ENCODE data around the gene NACC2.

NACC2 gene

DNA sequence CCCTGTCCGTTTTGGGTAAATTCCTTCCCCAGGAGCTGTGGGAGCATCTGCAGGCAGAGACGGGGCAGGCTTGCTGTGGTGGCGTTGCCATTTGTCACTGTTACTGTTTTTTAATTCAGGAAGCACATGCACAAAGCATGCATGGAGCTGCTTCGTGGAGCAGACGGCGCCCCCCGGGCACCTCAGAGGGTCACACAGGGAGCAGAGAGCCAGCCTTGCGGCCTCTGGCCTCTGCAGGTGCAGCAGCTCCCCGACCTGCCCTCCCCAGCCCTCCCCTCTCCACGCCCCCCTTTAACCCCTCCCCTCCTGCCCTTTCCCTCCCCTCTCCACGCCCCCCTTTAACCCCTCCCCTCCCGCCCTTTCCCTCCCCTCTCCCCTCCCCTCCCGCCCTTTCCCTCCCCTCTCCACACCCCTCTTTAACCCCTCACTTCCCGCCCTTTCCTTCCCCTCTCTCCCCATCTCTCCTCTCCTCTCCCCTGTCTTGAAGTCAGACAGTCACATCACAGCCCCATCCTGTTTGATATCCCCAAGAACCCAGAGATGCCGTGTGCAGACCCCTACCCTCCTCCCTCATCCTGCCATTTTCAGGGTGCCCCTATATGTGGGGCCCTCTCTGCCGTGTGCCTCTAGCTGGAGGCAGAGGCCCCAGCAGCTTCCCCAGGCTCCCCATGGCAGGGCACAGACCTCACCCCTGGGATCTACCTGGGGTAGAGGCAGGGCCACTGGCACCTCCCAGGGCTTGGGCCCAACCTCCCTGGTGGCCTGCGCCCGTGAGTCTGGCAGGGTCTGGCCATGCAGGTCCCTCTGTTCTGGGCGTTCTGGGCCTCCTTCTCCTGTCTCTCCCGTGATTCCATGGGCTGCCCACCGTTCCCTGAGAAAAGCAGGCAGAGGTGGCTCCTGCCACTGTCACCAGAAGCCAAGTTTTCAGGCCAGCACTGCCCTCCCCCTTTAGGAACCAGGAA is 104.3 kb downstream of the NACC2 start:
- no peak for DNase-seq

DNA sequence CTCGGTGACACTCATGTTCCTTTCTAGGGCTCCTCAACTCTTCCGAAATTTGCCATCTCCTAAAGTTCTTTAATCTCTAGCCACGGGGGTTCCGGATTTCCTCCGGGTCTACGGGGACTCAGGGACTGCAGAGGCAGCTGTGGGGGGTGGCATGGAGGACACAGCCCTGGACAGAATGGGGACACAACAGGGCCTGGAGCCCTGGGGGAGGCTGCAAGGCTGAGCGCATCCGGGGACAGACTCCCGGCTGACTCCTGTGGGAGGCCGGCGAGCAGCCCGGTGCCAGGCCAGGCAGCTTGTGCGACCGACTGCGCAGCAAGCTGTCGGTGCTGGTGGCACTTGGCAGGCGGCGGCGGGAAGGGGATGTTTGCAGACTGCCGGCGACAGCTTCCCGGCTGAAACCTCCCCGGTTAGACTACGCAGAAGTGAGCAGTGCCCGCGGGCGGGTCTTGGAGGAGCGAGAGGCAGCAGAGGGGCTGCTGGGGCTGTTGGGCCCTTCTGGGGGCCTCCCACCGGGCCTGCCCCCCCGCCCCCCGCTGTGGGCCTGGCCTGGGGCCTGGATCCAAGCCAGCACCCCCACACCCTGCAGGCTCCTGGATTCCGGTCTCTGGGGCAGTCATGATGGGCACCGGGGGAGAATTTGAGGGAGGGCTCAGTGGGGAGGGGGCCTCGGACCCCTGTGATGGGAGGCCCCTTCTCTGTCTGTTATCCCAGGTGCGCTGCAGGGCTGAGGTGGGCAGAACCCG is 105.2 kb downstream of the NACC2 start:
- peak; percentile 73 for DNase-seq

DNA sequence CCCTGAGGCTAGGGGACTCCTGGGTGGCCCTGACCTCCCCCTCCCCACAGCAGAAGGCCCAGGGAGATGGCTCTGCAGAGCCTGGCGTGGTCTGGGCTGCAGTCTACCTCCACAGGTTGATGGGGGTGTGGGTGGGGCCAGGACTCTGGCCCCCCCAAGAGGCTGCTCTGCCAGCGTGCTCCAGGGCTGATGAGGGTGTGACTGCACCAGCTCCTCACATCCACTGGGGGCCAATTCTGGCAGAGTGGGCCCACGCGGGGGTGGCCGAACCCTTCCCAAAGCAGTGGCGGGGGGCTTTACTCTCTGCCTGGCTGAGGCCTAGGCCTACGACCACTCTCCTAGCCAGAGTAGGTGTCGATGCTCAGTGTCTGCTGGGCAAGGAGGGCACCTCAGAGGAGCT is 105.9 kb downstream of the NACC2 start:
- no peak for DNase-seq

DNA sequence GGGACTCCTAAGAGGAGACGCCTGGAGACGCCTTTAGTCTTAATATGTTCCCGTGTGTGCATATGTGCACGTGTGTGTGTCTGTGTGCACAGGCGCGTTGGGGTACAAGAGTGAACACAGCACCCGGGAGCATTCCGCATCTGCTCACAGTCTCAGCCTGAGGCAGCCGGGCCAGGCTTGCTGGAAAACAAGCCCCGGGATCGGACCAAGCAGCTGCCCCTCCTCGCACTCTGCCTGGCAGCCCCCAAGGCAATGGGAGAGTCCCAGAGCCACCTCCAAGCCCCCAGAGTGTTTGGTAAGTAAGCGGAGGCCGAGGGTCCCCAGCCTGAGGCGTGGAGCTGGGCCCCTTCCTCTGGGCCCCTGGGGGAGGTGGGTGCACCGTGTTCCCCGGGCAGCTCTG is 106.6 kb downstream of the NACC2 start:
- peak; percentile 48 for DNase-seq

DNA sequence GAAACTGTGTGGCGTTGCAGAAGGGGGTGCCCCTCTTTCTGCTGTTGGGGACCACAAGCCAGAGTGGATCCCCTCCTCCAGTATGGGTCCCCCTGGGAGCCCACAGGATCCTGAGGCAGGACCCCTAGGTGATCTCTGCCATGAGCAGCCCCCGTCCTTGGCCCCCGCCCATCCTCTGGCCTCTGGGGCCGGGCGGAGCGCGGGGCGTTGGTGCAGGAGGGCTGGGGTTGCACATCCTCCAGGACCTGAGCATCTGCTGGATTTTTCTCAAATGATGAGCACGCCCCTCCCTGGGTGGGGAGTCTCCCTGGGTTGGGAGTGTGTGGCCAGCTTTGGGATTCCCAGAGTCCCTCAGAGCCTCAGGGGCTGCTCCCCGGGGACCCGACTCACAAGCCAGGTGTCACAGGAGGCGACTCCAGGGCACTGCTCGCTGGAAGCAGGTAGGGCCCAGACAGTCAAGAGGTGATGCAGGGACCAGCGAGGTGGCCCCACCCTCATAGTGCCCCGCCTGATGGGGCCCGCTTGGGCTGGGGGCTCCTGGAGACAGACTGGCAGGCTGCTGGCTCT is 107.2 kb downstream of the NACC2 start:
- no peak for DNase-seq

DNA sequence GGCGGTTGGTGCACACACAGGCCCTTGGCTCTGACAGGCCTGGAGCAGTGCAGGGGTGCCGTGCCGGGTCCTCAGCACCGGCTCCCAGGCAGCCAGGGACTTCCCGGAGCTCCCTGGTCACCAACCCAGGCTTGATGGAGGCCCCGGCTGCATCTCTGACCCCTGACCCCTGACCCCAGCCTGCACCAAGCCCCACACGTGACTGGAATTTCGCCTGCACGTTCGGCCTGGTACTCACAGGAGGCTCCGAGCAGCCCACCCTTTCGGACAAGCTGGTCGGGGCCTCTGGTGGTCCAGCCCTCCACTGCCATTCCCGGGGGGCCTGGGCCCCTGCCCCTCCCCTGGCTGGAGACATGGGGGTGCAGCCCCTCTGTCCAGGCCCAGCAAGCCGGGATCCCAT is 108.5 kb downstream of the NACC2 start:
- DNase-seq, result no peak

DNA sequence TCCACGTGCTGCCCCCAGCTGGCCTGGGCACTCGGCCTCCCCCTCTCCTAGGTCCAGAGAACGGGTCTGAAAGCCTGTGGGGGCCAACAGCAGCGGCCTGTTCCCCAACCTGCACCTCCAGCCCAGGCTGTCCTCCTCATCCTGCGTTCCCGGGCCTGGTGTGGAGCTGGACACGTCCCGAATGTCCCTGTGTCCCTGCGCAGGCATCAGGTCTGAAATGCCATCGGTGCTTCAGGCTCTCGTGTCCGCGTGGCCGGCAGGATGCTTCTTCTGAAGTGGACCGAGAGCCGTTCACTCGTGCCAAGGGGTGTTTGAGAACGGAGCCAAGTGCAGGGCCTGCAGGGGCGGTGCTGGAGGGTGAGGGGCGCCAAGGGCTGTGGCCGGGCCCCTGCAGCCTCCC is 109.2 kb downstream of the NACC2 start:
- no peak for DNase-seq

DNA sequence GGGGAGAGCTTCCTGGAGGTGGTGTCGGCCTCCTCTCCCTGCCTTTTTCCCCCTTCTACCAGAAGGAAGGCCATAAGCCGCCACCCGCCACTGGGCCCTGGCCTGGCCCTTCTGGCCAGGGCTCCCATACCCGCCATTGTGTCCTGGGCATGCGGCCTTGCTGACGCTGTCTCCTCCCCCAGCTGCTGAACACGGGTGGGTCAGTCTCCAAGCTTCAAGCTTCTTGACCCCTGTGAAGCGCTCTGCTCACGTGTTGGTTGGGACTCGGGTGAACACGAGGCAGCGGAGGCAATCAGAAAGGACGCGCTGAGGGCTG is 109.7 kb downstream of the NACC2 start:
- DNase-seq, result no peak

DNA sequence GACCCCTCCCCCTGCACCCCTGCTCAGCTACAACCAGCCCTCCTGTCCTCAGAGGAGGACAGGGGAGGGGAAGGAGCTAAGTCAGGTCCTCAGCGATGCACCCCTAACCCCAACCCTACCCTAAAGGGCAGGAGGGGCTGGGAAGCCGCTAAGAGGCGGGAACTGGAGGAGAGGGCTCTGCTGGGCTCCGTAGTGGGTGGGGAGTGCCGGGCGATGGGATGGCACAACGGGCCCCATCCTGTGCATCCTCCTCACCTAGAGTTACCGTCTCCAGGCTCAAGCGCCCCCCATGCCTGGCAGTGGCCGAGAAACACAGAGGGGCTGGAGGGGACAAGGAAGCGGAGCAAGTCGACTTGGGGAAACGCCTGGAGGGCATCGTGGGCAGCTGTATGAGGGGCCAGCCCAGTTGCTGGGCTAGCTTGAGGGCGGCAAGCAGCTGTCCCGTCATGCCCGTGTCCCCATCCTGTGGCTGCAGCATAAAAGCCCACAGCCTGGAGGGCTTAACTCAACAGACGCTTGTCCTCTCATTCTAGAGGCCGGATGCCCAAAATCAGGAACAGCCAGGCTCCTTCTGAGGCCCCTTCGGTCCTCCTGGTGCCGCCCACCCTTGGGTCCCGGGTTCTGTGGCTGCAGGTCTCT is 110.9 kb downstream of the NACC2 start:
- DNase-seq, result no peak

DNA sequence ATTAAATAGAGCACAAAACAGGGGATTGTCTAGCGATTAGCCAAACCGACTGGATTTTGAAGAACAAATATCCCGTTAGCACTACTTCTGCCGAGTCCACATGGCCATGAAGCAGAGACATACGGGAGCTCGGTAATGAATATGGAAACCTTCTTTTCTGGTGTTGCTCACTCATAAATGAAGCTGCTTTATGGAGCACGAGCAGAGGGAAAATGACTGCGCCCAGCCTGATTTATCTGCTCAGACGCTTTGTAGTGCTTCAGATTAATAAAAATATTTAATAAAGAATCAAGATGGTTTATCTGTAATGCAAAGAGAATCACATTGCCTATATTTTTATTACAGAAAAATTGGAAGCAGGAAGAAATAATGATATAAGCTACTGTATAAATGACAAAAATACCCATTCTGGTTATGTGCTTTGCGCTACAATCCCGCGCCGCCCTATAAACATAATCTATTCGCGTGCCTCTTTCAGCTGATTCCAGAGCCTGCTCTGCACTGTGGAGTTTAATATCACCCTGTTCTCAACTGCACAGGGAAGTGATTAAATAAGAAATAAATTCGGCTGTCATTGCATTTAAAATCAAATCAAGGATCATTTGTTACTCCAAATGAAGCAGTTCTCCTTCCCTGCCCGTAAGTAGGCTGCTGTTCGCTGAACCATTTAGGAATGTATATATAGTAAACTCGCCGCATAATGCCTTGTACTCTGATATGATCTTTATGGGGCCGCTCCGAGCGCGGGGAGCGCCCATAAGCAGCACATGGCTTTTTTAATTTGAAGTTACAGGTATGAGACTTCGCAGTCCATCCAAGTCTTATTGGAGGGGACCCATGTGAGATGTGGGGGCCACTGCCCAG is 111.6 kb downstream of the NACC2 start:
- no peak for DNase-seq

DNA sequence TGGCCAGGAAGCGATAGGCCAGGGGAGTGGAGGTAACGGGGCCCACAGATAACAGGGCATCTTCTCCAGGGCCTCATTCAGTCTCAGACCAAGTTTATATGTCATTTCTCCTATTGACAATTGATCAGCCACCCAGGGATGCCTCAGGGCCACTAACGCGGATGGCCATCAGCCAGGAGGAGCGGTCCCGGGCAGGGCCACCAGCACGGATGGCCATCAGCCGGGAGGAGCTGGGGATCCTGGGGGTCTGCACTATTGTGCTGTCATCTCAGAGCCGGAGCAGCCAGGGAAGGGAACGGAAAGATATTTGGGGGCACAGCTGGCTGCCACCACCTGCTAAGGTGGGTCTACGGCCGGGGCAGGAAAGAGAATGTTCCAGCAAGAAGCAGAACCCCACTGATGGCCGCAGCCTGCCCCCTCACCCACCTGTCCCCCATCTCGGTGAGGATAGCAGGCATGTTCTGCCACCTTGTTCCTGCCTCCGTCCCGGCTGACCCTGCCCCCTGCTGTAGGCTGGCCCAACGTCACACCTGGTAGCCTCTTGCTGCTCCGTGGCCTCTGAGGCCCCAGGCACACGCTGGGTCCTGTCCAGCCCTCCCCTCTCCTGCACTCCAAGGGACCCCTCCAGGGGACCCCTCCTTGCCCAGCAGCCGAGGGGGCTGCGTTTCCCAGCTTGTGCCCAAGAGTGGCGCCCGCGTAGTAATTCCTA is 112.4 kb downstream of the NACC2 start:
- DNase-seq, result no peak

DNA sequence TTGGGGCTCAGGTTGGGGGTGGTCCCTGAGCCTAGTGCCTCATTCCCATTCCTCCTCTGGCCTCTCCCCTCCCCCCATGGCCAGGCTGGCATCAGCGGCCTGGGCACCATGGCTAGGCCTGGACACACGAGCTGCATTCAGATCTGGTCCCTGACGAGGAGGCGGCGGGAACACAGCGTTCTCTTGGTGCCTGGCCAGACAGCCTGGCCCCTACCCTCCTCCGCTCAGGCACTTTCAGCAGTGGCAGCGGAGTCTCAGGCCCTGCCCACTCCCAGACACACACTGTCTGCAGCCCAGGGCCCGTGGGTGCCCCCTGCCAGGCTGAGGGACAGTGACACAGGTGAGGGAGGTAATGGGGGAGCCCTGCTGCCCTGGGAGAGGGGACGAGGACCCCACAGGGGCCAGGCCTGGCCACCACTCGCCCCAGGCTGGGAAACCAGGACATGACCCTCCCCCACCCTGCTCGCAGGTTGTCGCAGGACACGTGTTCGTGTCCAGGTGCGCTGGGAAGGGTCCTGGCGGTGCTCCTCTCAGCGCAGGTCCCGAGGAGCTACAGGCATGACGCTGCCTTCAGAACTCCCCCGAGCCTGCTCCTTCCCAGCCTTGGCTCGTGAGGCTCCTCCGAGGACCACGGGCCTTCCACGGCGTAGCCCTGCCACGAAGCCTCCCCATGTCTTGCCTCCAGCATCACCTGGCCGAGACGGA is 114.0 kb downstream of the NACC2 start:
- no peak for DNase-seq

DNA sequence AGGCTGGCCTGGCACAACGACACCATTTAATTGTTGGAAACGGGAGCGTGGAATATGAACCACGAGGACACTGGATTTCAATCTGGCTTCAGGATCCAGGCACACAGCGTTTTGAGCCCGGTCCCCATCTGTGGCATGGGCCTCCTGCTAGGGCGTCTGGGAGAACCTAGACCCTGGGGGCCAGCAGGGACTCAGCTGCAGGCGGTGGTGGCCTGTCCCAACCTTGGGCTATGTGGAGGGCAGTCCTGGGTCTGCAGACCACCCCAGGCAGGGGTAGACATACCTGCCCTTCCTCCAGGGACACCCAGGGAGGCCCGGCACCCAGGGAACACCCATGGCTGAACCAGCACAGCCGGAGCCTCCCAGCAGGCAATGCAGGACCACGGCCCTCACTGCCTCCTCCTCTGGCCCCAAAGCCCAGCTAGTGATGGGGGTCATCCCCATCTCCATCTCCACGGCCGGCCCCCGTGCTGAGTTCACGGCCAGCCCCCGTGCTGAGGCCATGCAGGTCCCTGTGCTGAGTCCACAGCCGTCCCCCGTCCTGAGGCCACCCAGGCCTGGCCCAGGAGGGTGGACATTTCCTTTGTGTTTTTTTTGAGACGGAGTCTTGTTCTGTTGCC is 115.4 kb downstream of the NACC2 start:
- no peak for DNase-seq

DNA sequence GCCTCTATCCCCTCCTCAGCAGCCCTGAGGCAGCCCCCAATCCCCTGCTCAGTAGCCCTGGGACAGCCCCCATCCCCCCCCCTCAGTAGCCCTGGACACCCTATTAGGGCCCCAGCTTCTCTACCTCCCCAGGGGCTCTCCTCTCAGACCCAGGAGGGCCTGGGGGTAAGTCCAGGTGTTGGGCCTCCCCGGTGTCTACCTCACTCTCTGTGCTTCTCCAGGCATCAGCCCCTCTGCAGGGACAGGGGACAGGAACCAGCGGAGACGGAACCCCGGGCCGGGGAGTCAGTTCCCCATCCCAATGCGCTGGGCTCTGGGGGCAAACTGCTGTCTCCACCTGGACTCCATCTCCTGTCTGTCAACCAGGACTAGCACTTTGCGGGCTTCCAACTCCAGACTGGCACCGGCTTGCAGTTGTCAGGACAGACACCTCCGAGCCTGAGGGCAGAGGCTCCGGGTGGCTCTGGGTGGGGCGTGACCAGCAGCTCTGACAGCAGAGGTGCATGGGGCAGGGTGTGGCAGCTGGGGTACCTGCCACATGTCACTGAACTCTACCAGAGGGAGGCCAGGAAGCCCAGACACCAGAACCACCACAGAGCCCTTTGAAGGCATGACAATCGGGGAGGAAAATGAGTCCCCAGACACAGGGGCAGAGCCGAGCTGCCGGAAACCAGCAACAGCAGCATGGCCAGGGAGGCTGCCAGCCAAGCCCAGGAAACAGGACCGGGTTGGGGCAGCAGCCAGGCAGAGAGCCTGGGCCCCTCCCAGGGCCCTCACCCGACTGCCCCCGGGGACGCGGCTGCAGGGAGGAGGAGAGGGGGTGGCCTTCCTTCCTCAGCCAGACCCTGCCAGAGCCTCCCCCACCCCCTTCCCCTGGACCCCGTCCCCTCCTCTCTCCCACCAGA is 116.2 kb downstream of the NACC2 start:
- peak; percentile 43 for DNase-seq

DNA sequence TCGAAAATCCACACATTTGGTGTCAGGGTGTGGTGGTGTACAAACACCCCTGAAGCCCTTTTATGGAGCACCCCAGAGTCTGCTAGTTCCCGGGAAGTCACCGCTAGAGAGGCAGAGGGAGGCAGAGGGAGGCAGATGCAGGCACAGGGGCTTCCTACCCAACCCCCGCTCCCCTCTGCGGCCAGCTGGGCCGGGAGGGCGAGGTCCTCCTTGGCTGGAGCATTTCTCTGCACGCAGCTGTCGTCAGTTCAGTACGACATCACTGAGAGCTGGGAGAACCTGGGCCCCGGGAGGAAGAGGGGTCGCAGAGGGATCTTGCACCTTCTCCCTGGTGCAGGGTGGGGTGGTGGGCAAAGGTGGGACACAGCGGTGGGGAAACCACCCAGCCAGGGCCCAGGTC is 118.1 kb downstream of the NACC2 start:
- no peak for DNase-seq

DNA sequence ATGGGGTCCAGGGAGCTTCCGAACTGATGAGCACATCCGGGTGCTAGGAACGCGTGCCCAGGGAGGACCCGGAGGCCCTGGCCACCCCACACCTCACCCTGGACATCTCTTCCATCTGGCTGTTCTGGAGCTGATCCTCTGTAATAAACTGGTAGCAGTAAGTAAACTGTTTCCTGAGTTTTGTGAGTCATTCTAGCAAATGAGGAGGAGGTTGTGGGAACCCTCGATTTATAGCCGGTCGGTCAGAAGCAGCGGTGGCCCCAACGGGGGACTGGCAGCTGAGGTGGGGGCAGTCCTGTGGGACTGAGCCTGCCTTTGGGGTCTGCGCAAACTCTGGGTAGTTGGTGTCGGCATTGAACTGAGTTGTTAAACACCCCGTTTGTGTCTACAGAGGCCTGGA is 118.6 kb downstream of the NACC2 start:
- no peak for DNase-seq

DNA sequence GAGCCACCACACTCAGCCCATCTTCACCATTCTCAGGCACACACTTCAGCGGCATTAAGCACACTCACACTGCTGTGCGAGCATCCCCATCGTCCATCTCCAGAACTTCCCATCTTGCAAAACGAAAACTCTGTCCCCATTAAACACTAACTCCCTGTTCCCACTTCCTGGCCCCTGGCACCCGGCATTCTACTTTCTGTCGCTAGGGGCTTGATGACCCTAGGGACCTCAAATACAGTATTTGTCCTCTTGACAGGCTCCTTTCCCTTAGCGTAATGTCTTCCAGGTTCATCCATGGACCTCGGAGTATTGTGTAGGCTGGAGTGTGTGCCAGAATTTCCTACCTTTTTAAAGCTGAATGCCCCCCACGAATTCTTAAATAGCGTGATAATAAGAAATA is 119.3 kb downstream of the NACC2 start:
- no peak for DNase-seq

DNA sequence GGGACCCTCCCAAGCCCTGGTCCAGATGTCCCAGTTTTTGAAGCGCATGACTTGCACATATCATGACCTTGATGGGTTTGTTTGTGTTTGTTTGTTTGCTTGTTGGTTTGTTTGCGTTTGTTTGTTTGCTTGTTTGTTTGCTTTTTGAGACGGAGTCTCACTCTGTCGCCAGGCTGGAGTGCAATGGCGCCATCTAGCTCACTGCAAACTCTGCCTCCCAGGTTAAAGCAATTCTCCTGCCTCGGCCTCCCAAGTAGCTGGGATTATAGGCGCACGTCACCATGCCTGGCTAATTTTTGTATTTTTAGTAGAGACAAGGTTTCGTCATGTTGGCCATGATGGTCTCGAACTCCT is 120.9 kb downstream of the NACC2 start:
- DNase-seq, result no peak
